ENCODE results near the gene HOXB4.

HOXB4 gene

GRCh38 chr17:48571024-48571818 is 6.9 kb downstream of the HOXB4 start:
- no peak for DNase-seq

DNA sequence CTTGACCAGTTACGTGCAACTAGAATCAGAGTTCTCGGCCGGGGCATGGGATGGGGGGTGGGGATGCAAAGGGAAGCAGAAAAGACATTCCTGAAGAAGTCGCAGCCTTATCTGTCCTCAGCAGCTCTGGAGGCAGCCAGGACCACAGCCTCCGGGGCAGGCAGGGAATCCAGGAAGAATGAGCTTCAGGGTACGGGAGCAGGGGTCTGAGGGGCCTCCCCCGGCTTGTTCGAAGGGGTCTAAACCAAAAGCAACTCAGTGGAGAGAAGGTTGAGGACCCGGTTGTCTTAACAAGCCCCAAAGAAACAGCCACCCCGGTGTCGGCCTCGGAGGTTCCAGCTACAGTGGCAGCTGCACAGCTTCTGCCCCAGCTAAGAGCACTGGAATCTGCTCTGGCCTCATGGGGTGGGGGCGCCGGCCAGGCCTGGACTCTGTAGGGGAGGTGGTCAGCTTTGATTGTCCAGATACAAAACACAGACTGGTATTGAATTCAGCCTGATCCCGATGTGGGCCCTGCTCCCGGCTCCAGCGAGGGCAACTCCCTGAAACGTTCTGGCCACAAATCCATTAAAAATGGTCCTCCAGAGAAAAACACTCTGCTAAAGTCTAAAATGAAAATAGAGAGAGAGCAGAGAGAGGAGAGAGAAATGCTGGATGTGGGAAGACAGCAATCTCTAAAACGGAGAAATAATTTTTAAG is 7.7 kb downstream of the HOXB4 start:
- no peak for DNase-seq

- no peak for DNase-seq
Observed at GRCh38 chr17:48569674-48570324, 8.4 kb downstream of the HOXB4 start.

DNA sequence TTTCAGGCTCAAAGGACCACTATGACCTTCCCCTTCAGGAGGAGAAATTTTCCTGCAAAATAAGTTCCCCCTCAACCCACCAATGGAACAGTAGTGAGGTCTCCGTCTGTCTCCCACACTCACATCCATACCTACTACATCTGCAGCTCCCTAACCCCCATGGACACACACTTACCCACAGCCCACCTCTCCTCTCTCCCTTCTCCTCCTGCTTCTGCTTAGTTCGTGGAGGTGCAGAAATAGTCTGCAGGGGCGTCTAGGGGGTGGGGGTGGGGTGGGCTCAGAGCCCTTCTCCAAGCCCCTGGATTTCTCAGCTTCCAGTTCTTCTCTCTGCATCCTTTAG is 8.9 kb downstream of the HOXB4 start:
- DNase-seq = no peak

DNA sequence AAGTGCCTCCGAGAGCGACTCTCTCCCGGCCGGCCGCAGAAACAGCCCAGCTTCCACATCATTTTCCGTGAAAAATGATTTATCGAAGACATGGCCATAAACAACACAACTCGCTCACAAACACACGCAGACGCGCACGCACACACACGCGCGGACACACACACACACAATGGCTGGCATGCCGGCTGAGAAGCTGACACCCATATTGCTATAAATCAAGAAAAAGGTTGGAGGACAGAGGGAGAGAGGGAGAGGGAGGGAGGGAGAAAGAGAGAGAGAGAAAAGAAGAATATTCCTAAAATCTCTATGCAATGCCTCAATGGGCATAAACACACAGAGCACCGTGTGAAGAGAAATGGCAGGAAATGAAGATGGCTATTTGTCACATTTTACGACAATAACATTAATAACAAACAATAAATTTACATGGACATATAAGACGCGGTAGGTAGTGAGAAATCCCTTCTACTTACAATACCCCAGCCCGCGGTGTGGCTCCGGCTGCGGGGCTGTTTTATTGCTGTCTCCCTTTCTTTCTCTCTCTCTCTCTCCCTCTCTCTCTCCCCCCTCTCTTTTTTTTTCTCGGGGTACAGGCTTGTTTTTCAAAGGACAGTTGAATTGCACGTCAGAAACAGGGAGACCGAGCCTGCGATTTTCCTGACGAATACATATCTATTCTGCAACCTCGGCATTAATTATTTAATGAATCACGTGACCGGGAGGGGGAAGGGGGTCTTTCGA is 9.5 kb downstream of the HOXB4 start:
- DNase-seq = no peak

DNA sequence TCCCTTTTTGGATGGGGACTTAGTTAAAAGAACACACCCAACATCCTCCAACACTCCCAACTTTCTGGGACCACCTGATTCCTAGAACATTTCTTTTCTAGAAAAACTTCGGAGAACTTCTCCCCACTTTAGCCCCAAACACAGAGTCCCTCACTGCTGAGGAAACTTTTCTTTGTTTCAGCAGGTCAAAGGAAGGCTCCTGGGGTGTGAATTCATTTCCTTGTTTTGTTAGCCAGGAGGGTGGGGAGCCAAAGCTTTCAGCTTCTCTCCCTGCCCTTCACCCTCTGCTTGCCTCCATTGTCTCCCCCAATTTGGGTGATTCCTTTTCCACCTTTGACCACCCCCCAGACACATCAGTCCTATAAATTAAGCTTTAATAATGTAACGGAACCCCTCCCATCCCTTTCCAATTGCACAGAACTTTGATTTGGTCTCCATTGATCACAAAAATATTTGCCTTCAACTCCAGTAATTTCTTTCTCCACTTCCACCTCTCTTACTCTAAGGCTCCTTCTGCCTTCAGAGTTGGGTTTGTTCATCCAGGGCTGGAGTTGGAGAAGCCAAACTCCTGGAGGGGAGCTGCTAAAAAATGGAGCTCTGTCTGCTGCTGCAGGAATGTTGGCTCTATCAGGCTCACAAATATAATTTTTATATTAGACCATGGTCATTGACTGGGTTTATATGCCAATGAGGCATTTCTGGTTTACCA is 10.3 kb downstream of the HOXB4 start:
- no peak for DNase-seq

DNA sequence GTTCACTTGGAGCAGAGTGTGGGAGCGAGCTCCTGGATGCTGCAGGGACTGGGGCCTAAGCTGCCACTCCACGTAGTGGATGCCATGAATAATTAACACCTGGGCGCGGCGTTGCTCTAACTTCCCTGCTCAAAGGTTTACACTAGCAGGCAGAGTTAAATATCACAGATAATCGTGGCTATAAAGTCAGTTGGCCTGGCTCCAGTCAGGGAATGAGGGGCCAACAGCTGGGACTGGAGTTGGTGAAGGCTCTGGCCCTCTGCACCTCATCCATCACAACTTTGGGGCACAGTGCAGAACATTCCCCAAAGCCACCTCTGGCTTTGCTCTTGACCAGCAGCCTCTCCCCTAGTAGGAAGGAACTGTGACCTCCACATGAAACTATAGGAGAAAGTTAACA is 10.9 kb downstream of the HOXB4 start:
- no peak for DNase-seq

- DNase-seq = no peak
Observed at GRCh38 chr17:48566717-48567116, 11.4 kb downstream of the HOXB4 start.

DNA sequence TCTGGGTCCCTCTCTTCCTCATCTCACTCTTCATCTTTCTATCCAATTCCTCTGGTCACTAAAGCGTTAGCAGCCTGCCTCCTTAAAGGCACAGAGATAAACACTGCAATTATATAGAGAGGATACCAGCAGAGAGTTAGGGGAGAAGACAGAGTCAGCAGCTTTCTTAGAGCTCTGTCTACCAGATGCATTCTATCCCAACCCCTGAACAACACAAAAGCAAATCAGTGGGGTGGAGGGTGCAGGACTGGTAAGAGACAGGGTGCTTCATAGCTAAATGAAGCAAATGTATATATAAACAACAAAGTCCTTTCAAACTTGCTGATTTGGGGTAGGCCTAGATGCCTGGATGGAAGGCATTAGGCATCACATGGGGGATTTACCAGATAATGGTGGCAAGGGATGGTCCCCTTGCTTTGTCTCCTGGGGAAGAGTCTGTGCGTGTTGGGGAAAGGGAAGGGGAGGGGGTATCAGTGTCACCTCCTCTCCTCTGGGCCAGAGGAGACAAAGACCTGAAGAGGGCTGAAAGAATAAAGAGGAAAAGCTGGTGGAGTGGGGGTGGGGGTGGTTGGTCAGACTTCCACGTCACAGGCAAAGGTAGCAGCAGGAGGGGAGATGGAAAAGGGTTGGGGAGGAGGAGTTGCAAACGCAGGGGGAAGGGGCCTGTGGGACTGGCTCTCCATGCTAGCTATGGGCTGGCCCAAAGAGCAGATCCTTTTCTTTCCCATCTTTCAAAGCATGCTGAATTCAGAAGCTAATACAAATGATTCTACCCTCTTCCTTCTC is 12.0 kb downstream of the HOXB4 start:
- DNase-seq = no peak

DNA sequence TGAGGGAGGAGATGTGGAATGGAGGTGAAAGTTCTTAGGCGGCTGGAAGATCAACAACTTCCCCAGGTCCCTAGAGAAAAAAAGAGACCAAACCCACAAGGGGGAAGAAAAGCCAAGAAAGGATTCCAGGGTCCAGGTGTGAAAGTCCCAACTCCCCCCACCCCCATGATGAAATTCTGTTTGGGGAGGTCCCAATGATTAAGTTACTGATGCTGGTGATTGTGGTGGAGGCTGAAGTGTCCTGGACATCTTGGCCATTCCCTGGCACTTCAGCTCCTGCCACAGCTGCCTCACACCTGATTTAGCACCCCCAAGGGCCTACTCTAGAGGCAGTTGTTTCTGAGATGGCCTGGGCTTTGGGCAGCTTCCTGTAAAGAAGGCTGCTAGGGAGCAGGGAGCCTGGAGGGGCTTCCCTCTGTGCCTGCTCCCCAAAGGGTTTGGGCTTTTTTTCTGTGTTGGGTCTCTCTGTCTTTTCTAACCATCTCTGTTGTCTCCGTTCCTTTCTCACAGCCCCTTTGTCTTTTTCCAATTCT is 13.1 kb downstream of the HOXB4 start:
- DNase-seq = no peak

DNA sequence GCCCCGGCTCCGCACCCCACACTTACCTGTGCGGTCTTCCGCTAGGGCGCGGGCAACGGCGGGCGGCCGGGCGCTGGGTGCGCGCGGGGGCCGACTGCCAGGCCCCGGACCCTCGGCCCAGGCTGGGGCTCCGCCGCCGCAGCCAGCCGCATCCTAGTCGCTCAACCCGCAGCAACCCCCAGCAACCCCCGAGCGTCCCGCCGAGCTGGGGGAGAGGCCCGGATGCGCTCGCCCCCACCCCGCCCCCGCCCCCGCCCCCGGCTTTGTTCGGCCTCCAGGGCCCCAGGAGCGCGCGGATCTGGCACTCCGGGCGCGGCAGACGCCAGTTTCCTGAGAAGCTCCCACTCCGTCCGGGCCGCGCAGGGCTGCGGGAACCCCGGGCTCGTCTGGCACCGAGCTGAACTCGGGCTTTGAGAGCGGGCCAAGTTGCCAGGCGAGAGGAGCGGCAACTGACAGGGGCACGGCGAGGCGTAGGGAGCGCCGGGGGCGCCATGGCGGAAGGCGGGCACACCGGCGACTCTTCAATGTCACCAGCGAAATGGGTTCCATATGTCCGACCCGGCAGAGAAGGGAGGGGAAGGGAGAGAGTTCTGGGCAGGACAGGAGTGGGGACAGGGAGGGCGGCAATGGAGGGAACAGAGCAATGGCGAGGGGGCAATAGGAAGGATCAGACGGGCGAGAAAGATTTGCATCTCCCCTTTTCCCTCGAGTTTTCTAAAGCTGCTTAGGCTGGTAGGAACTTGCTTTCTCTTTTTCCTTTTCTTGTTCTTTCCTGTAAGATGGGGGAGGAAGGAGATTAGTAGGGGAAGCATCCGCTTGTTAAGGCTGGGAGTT is 13.7 kb downstream of the HOXB4 start:
- DNase-seq = no peak

DNA sequence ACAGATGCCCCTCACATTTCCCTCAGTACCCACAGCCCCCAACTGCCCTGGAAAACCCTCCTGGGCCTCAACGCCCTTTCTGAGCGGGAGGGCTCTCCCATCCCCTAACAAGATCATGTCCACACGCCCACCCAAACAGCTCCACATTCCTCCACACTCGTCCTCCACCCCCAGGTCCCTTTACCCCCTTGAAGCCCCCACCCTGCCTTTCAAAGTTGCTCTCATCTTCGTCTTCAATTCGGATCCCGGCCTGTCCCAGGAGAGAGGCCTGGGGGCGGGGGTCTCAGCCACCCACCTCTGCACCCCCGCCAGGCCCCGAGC is 14.3 kb downstream of the HOXB4 start:
- no peak for DNase-seq

- no peak for DNase-seq
Observed at GRCh38 chr17:48563385-48563838, 14.7 kb downstream of the HOXB4 start.

DNA sequence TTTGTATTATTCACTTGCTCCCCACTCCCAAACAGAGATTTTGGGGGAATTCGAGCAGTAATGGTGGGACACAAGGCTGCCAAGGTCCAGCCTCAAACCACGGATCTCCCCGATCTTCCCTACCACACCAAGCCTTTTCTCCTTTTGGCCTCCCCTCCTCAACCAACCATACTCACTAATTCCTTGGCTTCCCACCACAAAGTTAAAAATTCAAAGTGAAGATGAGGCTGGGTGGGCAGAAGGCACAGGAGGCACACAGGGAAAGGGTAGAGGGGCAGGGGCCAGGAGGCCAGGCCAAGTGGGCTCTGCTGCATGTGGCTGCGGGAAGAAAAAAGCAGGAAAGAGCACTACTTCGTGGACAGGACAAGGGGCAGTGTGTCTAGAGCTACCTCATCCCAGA is 15.2 kb downstream of the HOXB4 start:
- DNase-seq = no peak

DNA sequence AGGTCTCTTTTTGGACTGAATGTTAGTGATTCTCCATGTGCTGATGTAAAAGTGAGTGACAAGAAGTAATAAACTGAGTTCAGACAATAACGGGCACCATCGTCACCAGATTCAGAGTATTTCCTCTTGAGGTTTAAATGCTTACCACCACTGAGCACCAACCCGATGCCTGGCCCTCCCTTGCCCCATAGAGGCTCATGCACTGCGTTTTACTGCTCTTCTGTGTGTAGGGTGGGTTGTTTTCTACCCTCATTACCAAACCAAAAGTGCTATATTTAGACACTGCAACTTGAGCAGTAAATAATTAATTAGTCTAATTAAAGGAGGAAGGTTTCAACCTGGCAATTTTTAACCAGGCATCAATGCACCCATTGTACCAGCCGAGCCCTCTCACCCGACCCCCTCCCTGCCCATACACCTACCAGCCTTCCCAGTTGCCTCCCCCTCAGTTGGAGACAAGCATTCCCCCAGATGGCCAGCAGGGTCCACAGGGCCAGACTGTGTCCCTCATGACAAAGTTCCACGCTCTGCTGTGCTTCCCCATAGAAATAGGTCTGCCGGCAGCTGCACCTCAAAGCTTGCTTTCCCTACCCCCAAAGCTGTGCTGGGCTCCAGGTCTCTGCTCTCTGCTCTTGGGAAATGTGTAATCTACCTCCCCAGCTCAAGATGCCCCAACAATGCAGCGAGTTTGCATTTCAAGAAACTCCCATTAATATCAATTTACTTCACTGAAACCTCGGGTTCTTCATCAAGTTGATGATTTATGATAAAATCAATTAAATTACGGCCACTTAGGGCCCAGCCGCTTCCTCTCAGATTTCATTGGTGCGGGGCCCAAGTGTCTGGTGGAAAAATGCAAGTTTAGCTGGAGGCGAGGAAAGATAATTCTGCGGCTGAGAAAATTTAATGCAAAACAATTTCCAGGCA is 16.0 kb downstream of the HOXB4 start:
- no peak for DNase-seq

DNA sequence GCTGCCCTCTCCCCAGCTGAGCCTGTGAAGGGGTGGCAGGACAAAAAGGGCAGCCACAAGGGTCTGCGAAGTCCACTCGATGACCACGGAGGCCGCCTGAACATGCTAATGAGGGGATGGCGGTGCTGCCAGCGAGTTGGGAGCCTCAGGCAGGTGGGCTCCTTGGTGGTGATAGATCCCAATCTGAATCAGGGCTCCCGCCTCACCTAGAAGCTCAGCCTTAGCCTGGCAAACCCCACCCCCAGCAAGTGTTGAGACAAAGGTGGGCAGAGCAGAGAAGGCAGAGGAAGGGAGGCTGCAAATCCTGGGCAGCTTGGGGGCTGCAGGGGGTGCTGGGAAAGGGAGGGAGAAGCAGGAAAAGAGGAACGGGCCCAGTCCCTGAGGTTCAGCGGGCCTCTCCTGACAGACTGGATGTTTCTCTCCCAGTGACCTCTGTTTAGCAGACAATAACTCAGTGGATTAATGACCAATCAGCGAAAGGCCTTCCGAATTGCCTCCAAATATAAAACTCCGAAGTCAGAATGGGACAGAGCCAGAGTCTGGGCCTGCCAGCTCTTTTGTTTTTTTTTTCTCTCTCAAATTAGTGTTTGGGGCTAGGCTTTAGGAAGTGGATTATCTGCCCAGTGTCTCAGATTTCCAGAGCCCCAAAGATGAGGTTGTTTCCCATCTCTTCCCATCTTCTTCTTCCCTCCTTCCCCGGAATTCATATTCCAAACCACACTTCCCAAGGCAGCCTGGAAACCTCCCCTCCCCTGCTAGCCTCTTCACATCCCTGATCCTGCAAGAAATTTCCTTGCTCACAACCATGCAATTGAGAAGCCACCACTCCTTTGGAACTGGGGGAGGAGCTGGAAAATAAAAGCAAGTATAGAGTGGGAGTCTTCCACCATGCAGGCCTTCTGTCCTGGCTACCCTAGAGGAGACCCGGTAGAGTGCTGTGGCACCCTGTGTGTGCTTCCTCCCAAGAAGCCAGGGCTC is 18.0 kb downstream of the HOXB4 start:
- no peak for DNase-seq

DNA sequence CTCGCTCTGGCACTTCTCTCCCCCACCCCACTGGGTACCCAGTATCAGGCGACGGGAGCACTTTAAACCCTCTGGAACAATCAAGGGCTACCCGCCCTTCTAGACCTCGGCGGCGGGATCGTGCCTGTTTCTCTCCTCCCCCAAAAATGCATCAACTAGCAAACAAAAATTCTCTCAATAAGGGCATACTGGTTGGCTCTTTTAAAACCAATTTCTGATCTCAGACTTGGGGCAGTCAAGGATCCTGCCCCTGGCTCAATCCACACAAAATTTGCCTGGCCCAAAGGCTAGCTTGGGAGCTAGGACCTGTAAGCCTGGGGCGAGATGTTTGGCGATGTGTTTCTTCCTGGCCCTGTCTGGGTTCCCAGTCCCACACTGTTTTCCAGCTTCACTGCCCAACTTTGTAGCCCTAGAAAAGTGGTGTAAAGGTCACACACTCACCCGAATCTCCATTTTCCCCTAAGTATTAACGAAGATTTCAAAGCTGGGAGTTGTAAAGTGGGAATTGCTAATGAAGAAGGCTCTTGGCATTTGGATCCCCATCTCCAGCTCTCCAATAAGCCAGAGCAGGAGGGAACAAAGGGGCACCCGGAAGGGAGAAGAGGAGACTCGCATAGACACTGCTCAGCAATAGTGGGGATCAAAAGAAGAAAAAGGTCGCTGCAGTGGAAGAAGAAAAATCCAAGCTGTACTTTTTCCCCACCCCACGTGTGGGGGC is 18.9 kb downstream of the HOXB4 start:
- no peak for DNase-seq

DNA sequence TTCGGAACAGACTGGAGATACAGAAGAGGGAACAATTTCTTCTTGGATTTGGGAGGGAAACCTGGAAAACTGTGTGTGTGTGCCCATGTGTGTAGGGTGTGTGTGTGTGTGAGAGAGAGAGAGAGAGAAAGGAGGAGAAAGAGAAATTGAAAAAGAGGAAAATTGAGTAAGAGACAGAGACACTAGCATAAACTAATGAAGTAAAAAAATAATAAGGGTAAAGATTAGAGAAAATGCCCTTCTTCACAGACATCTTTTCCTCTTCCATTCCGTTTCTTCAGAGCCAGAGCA is 19.4 kb downstream of the HOXB4 start:
- no peak for DNase-seq

Data from NCI-H748 treated with DMSO at 0.1 percent for 48 hours (cell line).